GM20000 (cell line): ENCODE data around the gene TMEM25.
"Not testable (repeated sequence)": the region's sequence is repeated elsewhere in the genome, so short reads cannot be mapped to it uniquely, and the experiment has no call there.

Source experiments
- DNase-seq: peaks from one replicate; pipeline ENCODE4 v3.0.0; 2012; ENCODE audit warnings: low spot score
- TF ChIP-seq, protein P1 (sequence below): IDR thresholded peaks from 2 replicates; pipeline ENCODE4 v1.5.1; 2012; ENCODE audit warnings: mild to moderate bottlenecking, control low read depth; ENCODE audit errors: extremely low read depth, missing control alignments

The TMEM25 gene

DNA sequence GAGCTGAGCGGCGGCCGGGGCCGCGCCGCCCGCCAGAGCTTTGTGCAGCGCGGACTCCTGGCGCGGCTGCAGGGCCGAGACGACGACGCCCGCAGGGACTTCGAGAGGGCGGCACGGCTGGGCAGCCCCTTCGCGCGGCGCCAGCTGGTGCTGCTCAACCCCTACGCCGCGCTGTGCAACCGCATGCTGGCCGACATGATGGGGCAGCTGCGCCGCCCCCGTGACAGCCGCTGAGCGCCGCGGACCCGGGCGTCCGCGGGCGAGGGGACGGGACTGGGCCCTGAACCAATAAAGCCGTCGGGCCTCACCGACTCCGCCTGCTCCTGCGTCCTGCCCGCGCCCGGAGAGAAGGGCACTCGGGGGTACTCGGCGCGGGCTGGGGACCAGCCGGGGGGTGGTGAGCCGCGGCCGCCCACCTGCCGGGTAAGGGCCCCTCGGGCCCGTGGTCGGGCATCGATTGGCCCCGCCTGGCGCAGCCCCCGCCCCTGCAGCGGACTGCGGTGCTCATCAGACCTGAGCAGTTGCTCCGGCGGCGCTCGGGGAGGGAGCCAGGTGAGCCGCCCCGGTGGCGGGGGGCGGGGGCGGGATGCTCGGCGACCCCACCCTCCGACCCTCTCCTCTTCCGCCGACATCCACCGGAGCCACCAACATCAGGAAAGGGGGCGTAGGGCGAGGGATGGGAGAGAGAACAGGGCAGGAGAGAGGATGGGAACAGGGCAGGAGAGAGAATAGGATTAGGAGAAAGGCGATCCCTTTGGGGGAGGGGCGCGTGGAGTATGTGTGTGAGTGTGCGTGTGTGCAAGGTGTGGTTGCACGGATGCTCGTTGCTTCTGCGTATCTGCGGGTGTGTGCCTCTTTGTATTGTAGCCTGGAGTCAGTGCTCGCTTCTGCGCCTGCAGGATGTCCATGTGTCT lies at the start of gene TMEM25:
TSS of gene TMEM25 (plus strand) at position 510 of the 914 bp plus-strand sequence. CDS start 610 bp downstream, outside the sequence.
- peak; percentile 94 for DNase-seq
- TF ChIP-seq, protein P1, sequence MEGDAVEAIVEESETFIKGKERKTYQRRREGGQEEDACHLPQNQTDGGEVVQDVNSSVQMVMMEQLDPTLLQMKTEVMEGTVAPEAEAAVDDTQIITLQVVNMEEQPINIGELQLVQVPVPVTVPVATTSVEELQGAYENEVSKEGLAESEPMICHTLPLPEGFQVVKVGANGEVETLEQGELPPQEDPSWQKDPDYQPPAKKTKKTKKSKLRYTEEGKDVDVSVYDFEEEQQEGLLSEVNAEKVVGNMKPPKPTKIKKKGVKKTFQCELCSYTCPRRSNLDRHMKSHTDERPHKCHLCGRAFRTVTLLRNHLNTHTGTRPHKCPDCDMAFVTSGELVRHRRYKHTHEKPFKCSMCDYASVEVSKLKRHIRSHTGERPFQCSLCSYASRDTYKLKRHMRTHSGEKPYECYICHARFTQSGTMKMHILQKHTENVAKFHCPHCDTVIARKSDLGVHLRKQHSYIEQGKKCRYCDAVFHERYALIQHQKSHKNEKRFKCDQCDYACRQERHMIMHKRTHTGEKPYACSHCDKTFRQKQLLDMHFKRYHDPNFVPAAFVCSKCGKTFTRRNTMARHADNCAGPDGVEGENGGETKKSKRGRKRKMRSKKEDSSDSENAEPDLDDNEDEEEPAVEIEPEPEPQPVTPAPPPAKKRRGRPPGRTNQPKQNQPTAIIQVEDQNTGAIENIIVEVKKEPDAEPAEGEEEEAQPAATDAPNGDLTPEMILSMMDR, result no peak

DNA sequence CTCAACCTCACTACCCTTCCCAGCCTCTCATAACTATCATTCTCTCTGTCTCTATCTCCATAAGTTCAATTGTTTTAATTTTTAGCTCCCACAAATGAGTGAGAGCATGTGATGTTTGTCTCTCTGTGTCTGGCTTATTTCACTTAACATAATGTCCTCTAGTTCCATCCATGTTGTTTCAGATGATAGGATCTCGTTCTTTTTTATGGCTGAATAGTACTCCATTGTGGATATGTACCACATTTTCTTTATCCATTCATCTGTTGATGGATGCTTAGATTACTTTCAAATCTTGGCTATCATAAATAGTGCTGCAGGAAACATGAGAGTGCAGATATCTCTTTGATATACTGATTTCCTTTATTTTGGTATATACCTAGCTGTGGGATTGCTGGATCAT lies 49.8 kb upstream of the TMEM25 start:
- DNase-seq, result not testable (repeated sequence)

DNA sequence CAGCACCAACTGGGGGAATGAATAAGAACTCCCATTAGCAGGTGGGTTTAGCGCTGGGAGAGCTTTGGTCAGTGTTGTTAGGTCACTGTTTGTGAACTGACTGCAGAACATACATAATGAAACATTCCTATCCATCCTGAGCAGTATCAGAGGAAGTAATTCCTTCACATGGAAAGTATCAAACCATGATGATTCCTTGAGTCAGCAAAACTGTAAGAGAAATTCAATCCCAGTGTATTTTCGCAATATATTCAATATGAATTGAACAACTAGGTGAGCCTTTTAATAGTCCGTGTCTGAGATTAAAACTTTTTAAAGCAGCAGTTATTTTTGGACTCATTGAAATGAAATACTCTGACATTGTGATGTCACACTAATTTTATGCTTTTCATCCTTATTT lies 46.6 kb upstream of the TMEM25 start:
- TF ChIP-seq, protein P1, result no peak
- DNase-seq, result no peak

DNA sequence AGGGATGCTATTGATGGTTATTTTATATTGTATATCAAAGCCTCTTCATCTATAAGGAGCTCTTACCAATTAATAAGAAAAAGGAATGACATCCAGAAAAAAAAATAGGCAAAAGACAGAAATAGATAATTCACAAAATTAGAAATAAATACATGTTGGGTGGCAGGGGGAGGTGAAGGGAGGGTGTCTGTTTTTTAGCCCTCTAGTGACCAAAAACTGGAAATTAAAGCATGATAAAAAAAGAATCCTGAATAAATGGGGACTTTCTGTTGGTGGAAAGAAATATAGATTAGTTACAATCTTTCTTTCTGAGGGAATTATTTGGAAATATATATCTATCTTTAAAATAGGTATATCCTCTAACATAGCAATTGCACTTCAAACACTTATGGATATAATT lies 45.7 kb upstream of the TMEM25 start:
- TF ChIP-seq, protein P1, result no peak
- DNase-seq, result no peak

DNA sequence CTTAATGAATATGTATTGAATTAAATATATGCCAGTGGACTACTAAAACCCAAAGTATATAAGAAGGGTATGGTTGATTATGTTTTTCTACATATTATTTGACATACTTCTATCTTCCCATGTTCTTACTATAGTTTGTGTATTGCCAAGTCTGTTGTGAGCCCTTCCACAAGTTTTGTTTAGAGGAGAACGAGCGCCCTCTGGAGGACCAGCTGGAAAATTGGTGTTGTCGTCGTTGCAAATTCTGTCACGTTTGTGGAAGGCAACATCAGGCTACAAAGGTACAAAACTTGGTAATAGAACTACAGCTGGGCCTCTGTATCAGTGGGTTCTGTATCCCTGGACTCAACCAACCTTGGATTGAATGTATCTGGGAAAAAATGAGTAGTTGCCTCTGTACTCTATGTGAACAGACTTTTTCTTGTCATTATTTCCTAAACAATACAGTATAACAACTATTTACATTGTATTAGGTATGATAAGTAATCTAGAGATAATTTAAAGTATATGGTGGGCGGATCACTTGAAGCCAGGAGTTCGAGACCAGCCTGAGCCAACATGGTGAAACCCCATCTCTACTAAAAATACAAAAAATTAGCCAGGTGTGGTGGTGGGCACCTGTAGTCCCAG lies 42.4 kb upstream of the TMEM25 start:
- DNase-seq, result peak; percentile 75
- TF ChIP-seq, protein P1, result peak; percentile 72

DNA sequence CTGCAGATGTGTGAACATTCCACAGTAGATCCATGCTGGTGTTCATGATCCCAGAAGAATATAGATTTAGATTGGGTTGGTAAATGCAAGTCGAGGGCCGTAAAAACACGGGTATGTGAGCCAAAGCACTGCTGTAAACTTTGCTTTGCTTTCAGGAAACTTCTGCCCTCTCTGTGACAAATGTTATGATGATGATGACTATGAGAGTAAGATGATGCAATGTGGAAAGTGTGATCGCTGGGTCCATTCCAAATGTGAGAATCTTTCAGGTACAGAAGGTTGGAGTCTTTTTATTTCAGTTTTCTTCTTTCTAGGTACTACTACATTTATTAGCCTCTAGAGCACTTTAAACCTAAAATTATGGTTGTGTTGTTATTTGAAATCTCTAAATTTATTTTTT lies 40.0 kb upstream of the TMEM25 start:
- no peak for DNase-seq
- TF ChIP-seq, protein P1, result no peak

DNA sequence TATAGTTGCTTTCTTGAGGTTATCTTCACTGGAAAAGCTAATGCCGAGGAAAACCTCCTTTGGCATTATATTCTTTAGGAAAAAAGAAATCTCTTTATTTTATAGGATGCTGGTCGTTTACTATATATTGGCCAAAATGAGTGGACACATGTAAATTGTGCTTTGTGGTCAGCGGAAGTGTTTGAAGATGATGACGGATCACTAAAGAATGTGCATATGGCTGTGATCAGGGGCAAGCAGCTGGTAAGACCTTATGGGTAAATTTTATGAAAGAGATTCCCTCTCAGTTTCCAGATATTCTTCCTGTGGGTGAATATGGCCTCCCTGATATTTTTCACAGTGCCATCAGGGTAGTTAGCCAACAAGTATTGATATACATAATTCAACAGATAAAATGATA lies 33.2 kb upstream of the TMEM25 start:
- no peak for DNase-seq
- TF ChIP-seq, protein P1, result no peak
